Skeletal muscle tissue (tissue), 4 donors: ENCODE measurements around the gene SURF4. TPM values are rescaled to one million over a fixed set of nuclear protein-coding genes. Genes with fewer than 3 reads are reported as not detected.

ENCODE experiments used
- H3K27ac ChIP-seq: one replicate; pipeline ENCODE4 v1.7.0; 2013; ENCODE audit warnings: mild to moderate bottlenecking, low read depth, low read length, inconsistent platforms
- H3K27me3 ChIP-seq, 3 donors: one replicate each; pipeline ENCODE4 v1.7.0; 2013; ENCODE audit warnings: low read length in 3 of 3; ENCODE audit not compliant: control insufficient read depth in 3 of 3, insufficient read depth in 3 of 3
- H3K36me3 ChIP-seq, 3 donors: one replicate each; pipeline ENCODE4 v1.7.0; 2013; ENCODE audit warnings: low read length in 3 of 3; ENCODE audit not compliant: control insufficient read depth in 3 of 3, insufficient read depth in 3 of 3
- H3K4me1 ChIP-seq, 3 donors: one replicate each; pipeline ENCODE4 v1.7.0; 2013; ENCODE audit warnings: low read length in 3 of 3, mild to moderate bottlenecking in 3 of 3; ENCODE audit not compliant: control insufficient read depth in 3 of 3, insufficient read depth in 3 of 3
- H3K4me3 ChIP-seq, 3 donors: one replicate each; pipeline ENCODE4 v1.7.0; 2013; ENCODE audit warnings: low read length in 3 of 3
- H3K9ac ChIP-seq, 3 donors: one replicate each; pipeline ENCODE4 v1.7.0; 2013; ENCODE audit warnings: low read length in 3 of 3, mild to moderate bottlenecking in 3 of 3, moderate library complexity in 2 of 3, low read depth in 1 of 3
- H3K9me3 ChIP-seq, 3 donors: one replicate each; pipeline ENCODE4 v1.7.0; 2013; ENCODE audit warnings: low read length in 3 of 3; ENCODE audit not compliant: control insufficient read depth in 3 of 3
- total RNA-seq: library from RNA; depleted of rRNA; stranded (reverse); fragments of >200 nt; gene quantifications from one replicate; pipeline ENCODE4 v1.2.3, GENCODE V29; 2014
- donor health status: Osteomylitis.

Gene SURF4
- total RNA-seq, result 166 TPM

DNA sequence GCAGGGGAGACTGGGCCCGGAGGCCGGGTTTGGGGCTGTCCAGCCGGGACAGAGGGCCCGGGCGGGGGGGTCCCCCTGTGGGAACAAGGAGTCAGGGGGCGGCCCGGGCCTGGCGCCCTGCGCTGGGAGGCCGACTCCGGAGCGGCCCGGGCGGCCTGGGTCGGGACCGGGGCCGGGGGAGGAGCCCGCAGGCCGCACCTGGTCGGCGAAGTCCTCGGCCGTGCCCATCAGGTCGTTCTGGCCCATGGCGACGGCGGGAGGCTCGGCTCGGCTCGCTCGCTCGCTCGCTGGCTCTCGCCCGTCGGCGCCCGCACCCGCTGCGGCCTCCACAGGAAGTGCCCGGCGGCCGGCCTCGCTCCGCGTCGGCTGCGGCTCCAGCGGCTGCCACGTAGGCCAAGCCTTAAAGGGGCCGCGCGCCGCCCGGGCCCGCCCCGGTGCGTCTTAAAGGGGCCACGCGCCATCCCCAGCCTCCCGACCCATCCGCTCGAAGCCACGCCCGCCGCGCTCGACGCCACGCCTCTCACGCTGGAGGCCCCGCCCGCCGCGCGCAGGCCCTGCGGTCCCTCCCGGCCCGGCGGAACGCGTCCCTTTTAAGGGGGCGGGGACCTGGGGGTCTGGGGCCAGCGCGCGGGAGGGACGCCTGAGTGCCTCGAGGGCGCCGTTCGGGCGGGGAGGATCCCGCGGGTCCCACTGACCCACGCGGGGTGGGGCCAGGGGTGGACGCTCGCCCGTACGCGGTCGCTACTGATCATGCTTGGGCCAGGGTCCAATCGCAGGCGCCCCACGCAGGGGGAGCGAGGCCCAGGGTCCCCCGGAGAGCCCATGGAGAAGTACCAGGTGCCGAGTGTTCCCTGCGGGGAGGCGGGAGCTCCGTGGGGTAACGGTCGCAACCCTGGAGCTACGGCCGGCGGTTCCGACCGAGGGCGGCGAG is at the start of gene SURF4, which contains the start of gene STKLD1:
TSS of gene SURF4 (minus strand) at position 337 of the 931 bp plus-strand sequence. CDS start at position 246, 91 bp downstream.
TSS of gene STKLD1 (plus strand) at position 643 of the 931 bp plus-strand sequence. CDS start at position 751, 108 bp downstream.
- H3K9me3 ChIP-seq, result no peaks in the 10 kb centered on the region
- peak within 1 kb of the TSS; percentile 80 to 91 (median 85) for H3K4me3 ChIP-seq
- peak within 1 kb of the TSS; percentile 80 for H3K27ac ChIP-seq
- peaks cover 30 to 40% (median 40%) of the 10 kb centered on the region in 3 donors for H3K4me1 ChIP-seq
- peaks cover 0 to 4% (median 0%) of the 10 kb centered on the region in 3 donors for H3K36me3 ChIP-seq
- peak within 1 kb of the TSS; percentile 92 to 94 (median 94) for H3K9ac ChIP-seq
- no peaks in the 10 kb centered on the region for H3K27me3 ChIP-seq

- Histone ChIP-seq H3K9me3 (no peaks in the 10 kb centered on the region), H3K4me3 (peak overlapping the region in 1 of 3 donors; percentile 13), H3K4me1 (peaks cover 8 to 17% (median 14%) of the 10 kb centered on the region in 3 donors), H3K27me3 (peaks cover 6 to 14% (median 11%) of the 10 kb centered on the region in 3 donors), H3K36me3 (peaks cover 0 to 7% (median 5%) of the 10 kb centered on the region in 3 donors), H3K9ac (peak overlapping the region; percentile 33 to 53 (median 40)), H3K27ac (peak overlapping the region; percentile 74)
Measured at GRCh38 chr9:133425049-133425632, 49.3 kb upstream of the SURF4 start.

- peak overlapping the region; percentile 74 for H3K27ac ChIP-seq
- no peak overlapping the region for H3K9ac ChIP-seq
- no peaks in the 10 kb centered on the region for H3K9me3 ChIP-seq
- H3K27me3 ChIP-seq, result peaks cover 6 to 14% (median 11%) of the 10 kb centered on the region in 3 donors
- H3K36me3 ChIP-seq, result peaks cover 0 to 7% (median 5%) of the 10 kb centered on the region in 3 donors
- no peak overlapping the region for H3K4me3 ChIP-seq
- H3K4me1 ChIP-seq, result peaks cover 8 to 17% (median 17%) of the 10 kb centered on the region in 3 donors
Measured at GRCh38 chr9:133424187-133424586, 48.3 kb upstream of the SURF4 start.

DNA sequence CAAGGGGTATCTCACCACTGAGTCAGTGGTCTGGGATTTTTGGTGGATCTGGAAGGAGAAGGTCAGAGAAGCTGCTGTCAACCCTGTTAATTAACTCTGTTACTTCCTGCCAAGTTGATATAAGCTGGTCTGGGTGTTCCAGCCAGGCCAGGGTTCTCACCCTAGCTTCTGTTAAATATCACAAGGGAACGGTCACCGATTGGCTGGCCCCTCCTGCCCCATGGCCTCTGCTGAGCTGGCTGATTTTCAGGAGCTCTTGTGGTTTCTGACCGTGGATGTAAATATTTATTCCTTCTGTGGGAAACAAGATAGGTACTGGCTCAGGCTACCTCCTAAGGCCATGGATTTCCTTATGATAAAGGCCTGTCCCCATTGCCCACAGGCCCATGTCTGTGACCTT is 47.4 kb upstream of the SURF4 start:
- Histone ChIP-seq H3K9ac (no peak overlapping the region), H3K27ac (no peak overlapping the region), H3K4me3 (no peak overlapping the region), H3K4me1 (peaks cover 11 to 25% (median 23%) of the 10 kb centered on the region in 3 donors), H3K9me3 (no peaks in the 10 kb centered on the region), H3K36me3 (peaks cover 0 to 7% (median 5%) of the 10 kb centered on the region in 3 donors), H3K27me3 (peaks cover 6 to 13% (median 11%) of the 10 kb centered on the region in 3 donors)

DNA sequence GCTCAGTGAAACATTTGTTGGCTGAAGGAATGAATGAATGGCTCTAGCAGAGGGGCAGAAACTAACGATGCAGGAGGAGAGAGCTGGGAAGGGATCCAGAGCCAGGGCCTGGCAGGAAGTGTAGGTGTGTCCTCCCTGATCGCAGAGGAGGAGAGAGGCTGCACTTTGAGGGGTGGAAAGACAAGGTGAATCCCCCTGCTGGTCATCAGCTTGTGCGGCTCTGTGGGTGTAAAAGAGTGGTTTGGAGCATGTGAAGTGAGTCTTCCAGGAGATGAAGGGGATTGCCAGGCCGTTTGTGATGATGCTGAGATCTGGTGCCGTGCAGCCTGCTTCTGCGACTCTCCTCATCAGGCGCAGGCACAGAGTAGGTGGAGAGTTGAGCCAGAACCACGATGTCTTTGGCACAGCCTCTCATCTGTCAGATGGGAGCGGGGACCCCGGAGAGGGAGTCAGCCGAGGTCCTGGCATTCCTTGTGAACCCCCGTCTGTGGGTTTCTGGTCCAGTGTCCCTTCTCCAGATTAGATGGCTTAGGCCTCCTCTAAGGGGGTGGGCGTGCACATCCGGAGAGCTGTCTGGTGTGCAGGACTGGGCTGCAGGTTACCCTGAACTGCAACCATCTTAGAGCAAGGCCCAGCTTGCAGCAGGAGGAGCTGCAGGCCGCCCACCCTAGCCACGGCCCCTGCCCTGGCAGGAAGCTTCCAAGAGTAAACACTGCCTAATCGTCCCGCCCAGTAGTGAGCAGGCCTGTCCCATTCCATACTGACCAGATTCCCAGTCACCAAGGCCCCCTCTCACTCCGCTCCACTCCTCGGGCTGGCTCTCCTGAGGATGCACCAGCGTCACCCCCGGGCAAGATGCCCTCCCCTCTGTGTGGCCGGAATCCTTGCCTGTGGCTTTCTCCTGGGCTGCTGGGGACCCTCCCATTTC is 46.0 kb upstream of the SURF4 start, which contains the start of gene ADAMTS13:
TSS of gene ADAMTS13 (plus strand) at position 753 of the 928 bp plus-strand sequence. CDS start at position 830, 77 bp downstream.
- H3K27ac ChIP-seq, result no peak within 1 kb of the TSS
- H3K36me3 ChIP-seq, result peaks cover 0 to 7% (median 5%) of the 10 kb centered on the region in 3 donors
- peaks cover 17 to 29% (median 27%) of the 10 kb centered on the region in 3 donors for H3K4me1 ChIP-seq
- no peak within 1 kb of the TSS for H3K9ac ChIP-seq
- no peak within 1 kb of the TSS for H3K4me3 ChIP-seq
- H3K27me3 ChIP-seq, result peaks cover 2 to 5% (median 3%) of the 10 kb centered on the region in 3 donors
- no peaks in the 10 kb centered on the region for H3K9me3 ChIP-seq

DNA sequence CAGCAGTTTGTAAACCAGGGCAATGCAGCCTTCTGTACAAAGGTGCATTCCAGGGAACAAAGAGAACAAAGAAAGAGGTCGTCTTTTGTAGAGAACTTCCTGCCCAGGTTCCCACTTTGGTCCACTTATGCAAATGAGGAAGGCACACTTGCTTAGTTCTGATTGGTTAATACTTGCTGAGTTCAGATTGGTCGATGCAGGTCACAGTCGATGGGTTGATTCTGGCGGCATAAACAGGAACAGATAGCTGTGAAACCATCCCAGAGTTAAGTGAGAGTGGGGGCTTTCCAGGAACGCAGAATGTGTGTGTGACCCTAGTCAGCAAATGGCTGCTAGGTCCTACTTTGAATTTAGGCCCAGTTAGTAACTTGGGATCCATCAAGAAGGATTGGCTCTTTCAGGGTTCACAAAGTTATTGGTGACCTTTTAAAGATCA is 44.5 kb upstream of the SURF4 start:
- H3K27ac ChIP-seq, result no peak overlapping the region
- no peak overlapping the region for H3K4me3 ChIP-seq
- H3K4me1 ChIP-seq, result peaks cover 25 to 29% (median 27%) of the 10 kb centered on the region in 3 donors
- H3K9ac ChIP-seq, result no peak overlapping the region
- H3K36me3 ChIP-seq, result peaks cover under 1 to 4% (median 2%) of the 10 kb centered on the region in 3 donors
- peaks cover 0 to under 1% (median 0%) of the 10 kb centered on the region in 3 donors for H3K27me3 ChIP-seq
- no peaks in the 10 kb centered on the region for H3K9me3 ChIP-seq

DNA sequence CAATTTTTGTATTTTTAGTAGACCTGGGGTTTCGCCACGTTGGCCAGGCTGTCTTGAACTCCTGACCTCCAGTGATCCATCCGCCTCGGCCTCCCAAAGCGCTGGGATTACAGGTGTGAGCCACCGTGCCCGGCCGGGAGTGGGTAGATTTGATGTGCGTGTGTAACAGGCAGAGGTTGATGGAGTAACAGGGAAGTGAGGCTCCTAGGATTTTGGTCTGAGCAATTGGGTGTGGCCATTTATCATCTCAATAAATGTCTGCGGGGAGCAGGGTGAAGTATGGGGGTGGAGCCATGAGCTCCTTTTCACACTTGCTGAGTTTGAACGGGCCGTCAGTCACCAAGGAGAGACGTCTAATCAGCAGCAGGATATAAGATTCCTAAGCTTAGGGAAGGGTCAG is 43.1 kb upstream of the SURF4 start:
- Histone ChIP-seq H3K4me3 (peak overlapping the region in 1 of 3 donors; percentile 89), H3K4me1 (peaks cover 19 to 29% (median 21%) of the 10 kb centered on the region in 3 donors), H3K9ac (peak overlapping the region in 1 of 3 donors; percentile 94)

GRCh38 chr9:133417541-133418461 is 41.9 kb upstream of the SURF4 start, which contains the start of gene REXO4:
Gene REXO4 (minus strand): TSS chr9:133418010. CDS start chr9:133417844, 166 bp downstream.
- Histone ChIP-seq H3K4me3 (peak within 1 kb of the TSS; percentile 89 to 93 (median 90)), H3K36me3 (peaks cover 16 to 23% (median 23%) of the 10 kb centered on the region in 3 donors), H3K9me3 (no peaks in the 10 kb centered on the region), H3K4me1 (peaks cover 19 to 29% (median 21%) of the 10 kb centered on the region in 3 donors), H3K27ac (peak within 1 kb of the TSS; percentile 85), H3K27me3 (no peaks in the 10 kb centered on the region), H3K9ac (peak within 1 kb of the TSS; percentile 81 to 94 (median 90))

More for the DNA sequence above, 43.1 kb upstream of the SURF4 start:
- H3K27ac ChIP-seq, result no peak overlapping the region
- H3K36me3 ChIP-seq, result peaks cover 11 to 12% (median 12%) of the 10 kb centered on the region in 3 donors
- no peaks in the 10 kb centered on the region for H3K27me3 ChIP-seq
- H3K9me3 ChIP-seq, result no peaks in the 10 kb centered on the region
